ENCODE data around the gene TNK1. TPM values are rescaled to one million over a fixed set of nuclear protein-coding genes. Genes with fewer than 3 reads are reported as not detected.

TNK1 gene
- polyA plus RNA-seq, 1 of the 3 experiments (the other 2 are of a cell fraction), result 0.64 TPM

- Histone ChIP-seq H4K20me1 (ENCODE audit: insufficient read depth) (no peaks in the 10 kb centered on the region), H3K27ac (ENCODE audit: low read depth in 2 of 2, low read length in 1 of 2) (no peak overlapping the region), H3K4me1 (ENCODE audit: control insufficient read depth in 1 of 2, insufficient read depth in 2 of 2, low read depth in 1 of 2, low read length in 1 of 2) (peaks cover 0 to 5% of the 10 kb centered on the region in 2 experiments; a peak in 1 of 4 replicates), H3K36me3 (replicated peaks in 1 of 2; ENCODE audit: control insufficient read depth in 1 of 2, insufficient read depth in 2 of 2, low read length in 1 of 2) (no peaks in the 10 kb centered on the region), H3K9me2 (no peaks in the 10 kb centered on the region), H3K79me2 (ENCODE audit: insufficient read depth) (no peaks in the 10 kb centered on the region), H2AFZ (ENCODE audit: low read depth) (no peak overlapping the region), H3K9me3 (no peaks in the 10 kb centered on the region), H3K27me3 (ENCODE audit: insufficient read depth) (peaks cover 28% of the 10 kb centered on the region), H3K4me2 (no peak overlapping the region), H3K9ac (no peak overlapping the region), H3K4me3 (ENCODE audit: low read depth in 2 of 2, low read length in 1 of 2) (no peak overlapping the region), H3F3A (replicated peaks; ENCODE audit: insufficient read depth) (peaks cover 2% of the 10 kb centered on the region)
- 82% methylated on average over 10 of the region's 13 CpGs for WGBS (ENCODE audit: low lambda C conversion rate)
- TF ChIP-seq TCF12 (IDR thresholded peaks at IDR 0.05) (no peak), NRF1 (IDR thresholded peaks at IDR 0.05; ENCODE audit: low read depth, low read length) (no peak), JUND (IDR thresholded peaks at IDR 0.05) (no peak), CHD2 (IDR thresholded peaks at IDR 0.05; ENCODE audit: low read length, partially characterized antibody) (no peak), POLR2AphosphoS5 (IDR thresholded peaks at IDR 0.05; ENCODE audit: low read depth, low read length) (no peak), RAD21 (IDR thresholded peaks at IDR 0.05; ENCODE audit: low read length) (no peak), GATA2 (CRISPR knock-in tag; IDR thresholded peaks at IDR 0.05) (no peak), RXRA (IDR thresholded peaks at IDR 0.05; ENCODE audit: borderline replicate concordance, low read depth) (no peak), PBX3 (IDR thresholded peaks at IDR 0.05) (no peak)
- TF ChIP-seq, protein P1, sequence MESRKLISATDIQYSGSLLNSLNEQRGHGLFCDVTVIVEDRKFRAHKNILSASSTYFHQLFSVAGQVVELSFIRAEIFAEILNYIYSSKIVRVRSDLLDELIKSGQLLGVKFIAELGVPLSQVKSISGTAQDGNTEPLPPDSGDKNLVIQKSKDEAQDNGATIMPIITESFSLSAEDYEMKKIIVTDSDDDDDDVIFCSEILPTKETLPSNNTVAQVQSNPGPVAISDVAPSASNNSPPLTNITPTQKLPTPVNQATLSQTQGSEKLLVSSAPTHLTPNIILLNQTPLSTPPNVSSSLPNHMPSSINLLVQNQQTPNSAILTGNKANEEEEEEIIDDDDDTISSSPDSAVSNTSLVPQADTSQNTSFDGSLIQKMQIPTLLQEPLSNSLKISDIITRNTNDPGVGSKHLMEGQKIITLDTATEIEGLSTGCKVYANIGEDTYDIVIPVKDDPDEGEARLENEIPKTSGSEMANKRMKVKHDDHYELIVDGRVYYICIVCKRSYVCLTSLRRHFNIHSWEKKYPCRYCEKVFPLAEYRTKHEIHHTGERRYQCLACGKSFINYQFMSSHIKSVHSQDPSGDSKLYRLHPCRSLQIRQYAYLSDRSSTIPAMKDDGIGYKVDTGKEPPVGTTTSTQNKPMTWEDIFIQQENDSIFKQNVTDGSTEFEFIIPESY (IDR thresholded peaks at IDR 0.05; ENCODE audit: borderline replicate concordance, low read depth), result no peak
- TF ChIP-seq, protein P2, sequence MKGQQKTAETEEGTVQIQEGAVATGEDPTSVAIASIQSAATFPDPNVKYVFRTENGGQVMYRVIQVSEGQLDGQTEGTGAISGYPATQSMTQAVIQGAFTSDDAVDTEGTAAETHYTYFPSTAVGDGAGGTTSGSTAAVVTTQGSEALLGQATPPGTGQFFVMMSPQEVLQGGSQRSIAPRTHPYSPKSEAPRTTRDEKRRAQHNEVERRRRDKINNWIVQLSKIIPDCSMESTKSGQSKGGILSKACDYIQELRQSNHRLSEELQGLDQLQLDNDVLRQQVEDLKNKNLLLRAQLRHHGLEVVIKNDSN (IDR thresholded peaks at IDR 0.05; ENCODE audit: borderline replicate concordance, low read depth), result no peak
- TF ChIP-seq, protein P3, sequence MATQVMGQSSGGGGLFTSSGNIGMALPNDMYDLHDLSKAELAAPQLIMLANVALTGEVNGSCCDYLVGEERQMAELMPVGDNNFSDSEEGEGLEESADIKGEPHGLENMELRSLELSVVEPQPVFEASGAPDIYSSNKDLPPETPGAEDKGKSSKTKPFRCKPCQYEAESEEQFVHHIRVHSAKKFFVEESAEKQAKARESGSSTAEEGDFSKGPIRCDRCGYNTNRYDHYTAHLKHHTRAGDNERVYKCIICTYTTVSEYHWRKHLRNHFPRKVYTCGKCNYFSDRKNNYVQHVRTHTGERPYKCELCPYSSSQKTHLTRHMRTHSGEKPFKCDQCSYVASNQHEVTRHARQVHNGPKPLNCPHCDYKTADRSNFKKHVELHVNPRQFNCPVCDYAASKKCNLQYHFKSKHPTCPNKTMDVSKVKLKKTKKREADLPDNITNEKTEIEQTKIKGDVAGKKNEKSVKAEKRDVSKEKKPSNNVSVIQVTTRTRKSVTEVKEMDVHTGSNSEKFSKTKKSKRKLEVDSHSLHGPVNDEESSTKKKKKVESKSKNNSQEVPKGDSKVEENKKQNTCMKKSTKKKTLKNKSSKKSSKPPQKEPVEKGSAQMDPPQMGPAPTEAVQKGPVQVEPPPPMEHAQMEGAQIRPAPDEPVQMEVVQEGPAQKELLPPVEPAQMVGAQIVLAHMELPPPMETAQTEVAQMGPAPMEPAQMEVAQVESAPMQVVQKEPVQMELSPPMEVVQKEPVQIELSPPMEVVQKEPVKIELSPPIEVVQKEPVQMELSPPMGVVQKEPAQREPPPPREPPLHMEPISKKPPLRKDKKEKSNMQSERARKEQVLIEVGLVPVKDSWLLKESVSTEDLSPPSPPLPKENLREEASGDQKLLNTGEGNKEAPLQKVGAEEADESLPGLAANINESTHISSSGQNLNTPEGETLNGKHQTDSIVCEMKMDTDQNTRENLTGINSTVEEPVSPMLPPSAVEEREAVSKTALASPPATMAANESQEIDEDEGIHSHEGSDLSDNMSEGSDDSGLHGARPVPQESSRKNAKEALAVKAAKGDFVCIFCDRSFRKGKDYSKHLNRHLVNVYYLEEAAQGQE (IDR thresholded peaks at IDR 0.05; ENCODE audit: low read depth, low read length), result no peak
- ChIA-PET POLR2A (no interaction called here), CTCF (interaction anchor here (1.0 to 5.6 kb wide), 4 partner anchors 13 to 296 kb away, joined by 3 to 45 read pairs (median 3); partner anchors contain the start of gene TMEM95)
- no peak for DNase-seq
These were observed 39.0 kb upstream of the TNK1 start for GRCh38 chr17:7341842-7342241.
